Esophagus squamous epithelium (tissue), 4 donors: ENCODE results near the gene TNFRSF18.

ENCODE experiments used
- CTCF ChIP-seq, 6 experiments: fragments of 450-650 bp in 4 of 6; fragments of 200-600 bp in 2 of 6; sonication (generic) in 2 of 6; IDR thresholded peaks; one replicate each; pipeline ENCODE4 v1.5.1; 2016 to 2019; ENCODE audit warnings: antibody characterized with exemption in 6 of 6, mild to moderate bottlenecking in 4 of 6, moderate library complexity in 4 of 6
- POLR2A ChIP-seq, 4 donors: fragments of 450-650 bp; IDR thresholded peaks; one replicate each; pipeline ENCODE4 v1.6.1; 2017; ENCODE audit warnings: antibody characterized with exemption in 4 of 4, mild to moderate bottlenecking in 4 of 4, moderate library complexity in 3 of 4

GRCh38 chr1:1212780-1213344, 6.5 kb upstream of the TNFRSF18 start:
- TF ChIP-seq POLR2A (IDR thresholded peaks at IDR 0.05), result no peak
- no peak for TF ChIP-seq CTCF (IDR thresholded peaks at IDR 0.05)
